Pulmonary artery endothelial cell (primary cell): ENCODE results near the gene BIRC7. TPM values are rescaled to one million over a fixed set of nuclear protein-coding genes. Genes with fewer than 3 reads are reported as not detected.

ENCODE experiments used
- DNase-seq: peaks from one replicate; pipeline ENCODE4 v3.0.0-alpha.2; 2011; ENCODE audit warnings: low read depth, low spot score
- total RNA-seq: library from RNA; depleted of rRNA; stranded (reverse); fragments of >200 nt; gene quantifications from 2 replicates; pipeline ENCODE4 v1.2.3, GENCODE V29; 2014

BIRC7 gene
- total RNA-seq, 1 donor from 2014 or later, result not detected

DNA sequence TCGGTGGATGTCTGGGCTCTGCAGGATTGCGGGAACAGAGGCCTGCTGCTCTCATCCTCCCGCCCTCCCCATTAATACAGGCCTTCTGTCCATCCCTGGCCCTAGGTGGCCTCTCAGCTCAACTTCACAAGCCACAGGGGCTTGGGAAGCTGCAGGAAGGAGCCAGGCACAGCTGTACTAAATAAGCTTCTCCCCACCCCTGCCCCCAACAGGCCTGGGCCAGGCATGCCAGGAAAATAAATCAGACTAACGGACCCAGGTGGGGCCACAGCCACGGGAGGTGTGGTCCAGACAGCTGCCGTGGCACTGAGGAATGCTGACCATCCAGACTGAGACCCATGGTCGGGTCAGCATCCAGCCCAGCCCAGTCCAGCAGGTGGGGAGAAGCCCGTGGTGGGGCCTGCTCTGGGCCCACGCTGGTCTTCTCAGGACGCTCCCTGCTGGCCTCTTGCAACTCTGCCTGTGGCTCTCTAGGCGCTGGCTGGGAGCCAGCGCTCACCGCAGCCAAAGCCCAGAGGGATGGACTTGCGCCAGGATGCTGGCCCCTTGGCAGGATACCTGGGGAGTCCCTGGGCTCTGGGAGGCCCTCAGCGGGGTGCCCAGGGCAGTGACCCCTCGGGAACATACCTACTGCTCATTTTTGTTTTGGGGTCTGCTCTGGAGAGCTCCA, 11.2 kb upstream of the BIRC7 start:
- no peak for DNase-seq

DNA sequence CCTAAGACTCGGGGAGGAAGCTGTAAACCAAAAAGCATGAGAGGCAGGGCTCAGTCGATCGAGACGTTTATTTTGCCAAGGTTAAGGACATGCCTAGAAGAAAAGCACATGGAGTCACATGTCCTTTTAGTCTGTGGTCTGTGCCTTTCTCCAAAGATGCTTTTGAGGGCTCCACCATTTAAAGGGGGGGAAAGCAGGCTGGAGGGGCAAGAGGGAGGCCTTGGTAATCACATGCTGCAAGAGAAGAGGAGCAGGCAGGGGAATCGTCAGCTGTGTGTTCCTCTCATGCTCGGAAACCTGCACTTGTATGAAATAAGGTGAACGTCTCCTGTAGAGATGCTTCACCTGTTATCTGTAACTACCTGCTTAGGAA, 10.6 kb upstream of the BIRC7 start:
- no peak for DNase-seq

DNA sequence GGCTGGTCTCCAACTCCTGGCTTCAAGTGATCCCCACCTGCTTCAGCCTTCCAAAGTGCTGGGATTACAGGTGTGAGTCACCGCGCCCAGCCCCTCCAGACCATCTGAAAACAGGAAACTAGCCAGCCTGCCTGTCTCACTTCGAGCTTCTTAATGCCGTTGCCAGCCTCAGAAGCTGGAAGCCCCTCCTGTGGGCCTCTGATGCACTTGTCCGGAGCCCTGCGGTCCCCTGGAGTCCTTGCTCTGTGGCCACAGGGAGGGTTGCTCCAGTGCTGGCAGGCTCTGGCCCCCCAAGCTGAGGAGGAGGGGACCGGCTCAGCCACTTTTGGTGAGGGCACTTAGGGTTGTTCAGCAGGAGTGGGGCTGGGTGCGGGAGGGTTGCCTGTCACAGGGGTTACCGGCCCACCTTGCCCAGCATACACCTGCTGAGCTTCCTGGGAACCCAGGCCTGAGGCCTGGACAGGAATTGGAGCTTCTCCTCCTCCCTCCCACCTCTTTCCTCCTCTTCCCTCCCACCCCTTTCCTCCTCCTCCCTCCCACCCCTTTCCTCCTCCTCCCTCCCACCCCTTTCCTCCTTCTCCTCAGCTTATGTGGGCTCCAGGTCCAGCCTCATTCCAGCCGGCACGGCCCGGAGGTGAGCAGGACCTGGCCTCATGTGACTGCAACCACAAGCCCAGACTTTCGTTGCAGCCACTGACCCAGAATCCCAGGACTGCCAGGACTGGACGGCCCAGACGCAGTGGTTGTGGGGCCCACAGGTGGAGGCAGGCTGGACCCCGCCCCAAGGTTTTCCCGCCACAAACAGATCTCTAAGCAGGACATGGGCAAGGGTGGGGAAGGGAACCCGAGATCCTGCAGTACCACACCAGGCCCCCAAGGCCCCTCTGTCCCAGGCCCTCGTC, 9.4 kb upstream of the BIRC7 start:
- no peak for DNase-seq

DNA sequence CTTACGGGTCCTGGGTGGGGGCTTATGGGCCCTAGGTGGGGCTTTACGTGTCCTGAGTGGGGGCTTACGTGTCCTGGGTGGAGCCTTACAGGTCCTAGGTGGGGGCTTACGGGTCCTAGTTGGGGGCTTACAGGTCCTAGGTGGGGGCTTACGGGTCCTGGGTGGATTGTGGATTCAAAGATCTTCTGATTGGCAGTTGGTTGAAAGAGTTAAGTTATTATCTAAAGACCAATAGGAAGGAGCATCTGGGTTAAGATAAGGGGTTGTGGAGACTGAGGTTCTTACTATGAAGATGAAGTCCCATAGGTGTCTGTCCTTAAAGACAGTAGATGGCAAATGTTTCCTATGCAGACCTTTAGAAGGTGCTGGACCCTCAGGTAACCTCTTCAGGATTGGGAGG, 8.4 kb upstream of the BIRC7 start:
- DNase-seq, result no peak

DNA sequence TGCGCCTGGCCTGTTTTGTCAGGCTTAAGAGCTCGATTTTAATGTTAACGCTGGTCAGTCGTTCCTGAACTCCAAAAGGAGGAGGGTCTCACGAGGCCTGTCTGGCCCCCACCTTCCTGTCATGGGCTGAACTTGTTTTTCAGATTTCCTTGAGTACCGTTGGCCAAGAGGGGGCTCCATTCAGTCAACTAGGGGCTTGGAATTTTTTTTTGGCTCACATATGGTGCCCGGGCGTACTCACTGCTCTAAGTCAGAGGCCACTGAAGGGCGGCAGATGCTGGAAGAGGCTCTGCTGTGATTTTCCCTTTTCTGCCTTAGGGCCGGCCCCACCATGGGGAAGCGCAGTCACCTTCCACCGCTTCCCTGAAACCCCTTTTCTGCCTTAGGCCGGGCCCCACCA, 6.9 kb upstream of the BIRC7 start:
- DNase-seq, result no peak

DNA sequence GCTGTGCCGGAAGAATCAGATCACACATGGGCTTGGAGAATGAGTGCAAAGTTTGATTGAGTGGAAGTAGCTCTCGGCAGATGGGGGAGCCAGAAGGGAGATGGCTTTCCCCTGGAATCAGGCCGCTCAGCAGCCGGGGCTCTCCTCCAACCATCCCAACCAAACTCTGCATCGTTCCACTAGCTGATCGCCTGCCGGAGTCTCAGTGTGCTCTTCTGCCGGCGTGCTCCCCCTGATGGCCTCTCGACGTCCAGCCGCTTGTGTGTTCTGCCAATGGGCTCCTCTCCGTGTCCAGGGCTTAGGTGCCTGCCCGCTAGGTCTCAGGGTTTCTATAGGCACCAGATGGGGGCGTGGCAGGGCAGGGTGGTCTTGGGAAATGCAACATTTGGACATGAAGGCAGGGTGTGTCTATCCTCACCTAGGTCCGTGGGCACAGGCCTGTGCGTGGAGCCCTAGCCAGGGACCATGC, 4.9 kb upstream of the BIRC7 start:
- peak; percentile 8 for DNase-seq

DNA sequence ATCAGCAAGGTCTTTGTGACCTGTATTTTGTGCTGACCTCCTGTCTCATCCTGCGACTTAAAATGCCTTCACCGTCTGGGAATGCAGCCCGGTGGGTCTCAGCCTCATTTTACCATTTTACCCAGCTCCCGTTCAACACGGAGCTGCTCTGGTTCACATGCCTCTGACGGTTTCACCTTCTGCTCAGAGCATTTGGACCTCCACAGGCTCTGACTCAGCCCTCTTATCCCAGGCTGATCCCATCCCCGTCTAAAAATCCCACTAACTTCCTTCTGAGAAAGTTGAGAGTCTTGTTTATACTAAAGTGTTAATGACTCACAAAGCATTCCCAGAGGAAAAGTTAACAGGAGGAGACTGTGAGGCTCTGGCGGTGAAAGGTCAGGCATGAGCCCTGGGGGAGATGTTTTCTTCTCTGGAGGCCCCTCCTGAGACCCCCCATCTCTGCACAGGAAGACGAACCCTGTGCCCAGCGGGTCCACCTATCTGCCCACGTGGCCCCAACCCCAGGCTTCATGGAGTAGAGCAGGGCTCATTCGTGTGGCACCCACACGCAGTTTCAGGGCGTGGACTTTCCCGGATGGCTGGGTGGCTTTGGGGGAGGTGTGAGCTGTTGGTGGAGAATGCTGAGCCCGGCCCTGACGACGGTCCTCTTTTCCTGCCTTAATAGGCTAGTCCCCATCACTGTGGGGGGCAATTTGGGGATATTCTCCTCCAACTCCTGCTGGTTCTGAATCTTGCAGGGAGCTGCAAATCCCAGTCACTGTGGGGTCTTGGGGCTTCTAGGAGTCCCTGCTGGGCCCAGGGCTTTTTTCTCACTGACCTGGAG, 3.3 kb upstream of the BIRC7 start:
- DNase-seq, result no peak

DNA sequence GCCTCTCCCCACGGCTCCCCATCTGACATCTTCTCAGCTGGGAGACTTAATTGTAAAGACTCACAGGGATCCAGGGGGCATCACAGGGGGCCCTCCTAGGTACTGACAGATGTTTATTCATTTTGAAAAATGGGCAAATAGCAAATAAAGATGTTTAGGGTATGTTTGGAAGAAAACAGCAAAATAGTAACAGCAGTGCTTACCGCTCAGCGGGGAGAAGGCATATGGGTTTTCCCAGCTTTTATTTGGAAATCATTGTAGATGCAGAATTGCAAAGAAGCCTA, 2.7 kb upstream of the BIRC7 start:
- no peak for DNase-seq

DNA sequence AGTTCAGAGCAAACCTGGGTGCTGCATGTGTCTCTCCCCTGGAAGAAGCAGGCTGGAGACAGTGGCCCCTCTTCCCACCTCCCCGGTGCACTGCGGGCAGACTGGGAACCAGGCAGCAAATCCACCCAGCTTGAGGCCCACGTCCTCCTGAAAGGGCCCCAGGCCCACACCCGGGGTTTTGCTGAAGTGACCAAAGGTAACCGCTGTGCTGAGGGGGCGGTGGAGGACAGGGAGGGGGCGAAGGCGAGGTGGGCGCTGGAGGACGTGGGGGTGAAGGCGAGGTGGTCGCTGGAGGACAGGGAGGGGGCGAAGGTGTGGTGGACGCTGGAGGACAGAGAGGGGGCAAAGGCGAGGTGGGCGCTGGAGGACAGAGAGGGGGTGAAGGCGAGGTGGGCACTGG, 1.8 kb upstream of the BIRC7 start:
- DNase-seq, result no peak

DNA sequence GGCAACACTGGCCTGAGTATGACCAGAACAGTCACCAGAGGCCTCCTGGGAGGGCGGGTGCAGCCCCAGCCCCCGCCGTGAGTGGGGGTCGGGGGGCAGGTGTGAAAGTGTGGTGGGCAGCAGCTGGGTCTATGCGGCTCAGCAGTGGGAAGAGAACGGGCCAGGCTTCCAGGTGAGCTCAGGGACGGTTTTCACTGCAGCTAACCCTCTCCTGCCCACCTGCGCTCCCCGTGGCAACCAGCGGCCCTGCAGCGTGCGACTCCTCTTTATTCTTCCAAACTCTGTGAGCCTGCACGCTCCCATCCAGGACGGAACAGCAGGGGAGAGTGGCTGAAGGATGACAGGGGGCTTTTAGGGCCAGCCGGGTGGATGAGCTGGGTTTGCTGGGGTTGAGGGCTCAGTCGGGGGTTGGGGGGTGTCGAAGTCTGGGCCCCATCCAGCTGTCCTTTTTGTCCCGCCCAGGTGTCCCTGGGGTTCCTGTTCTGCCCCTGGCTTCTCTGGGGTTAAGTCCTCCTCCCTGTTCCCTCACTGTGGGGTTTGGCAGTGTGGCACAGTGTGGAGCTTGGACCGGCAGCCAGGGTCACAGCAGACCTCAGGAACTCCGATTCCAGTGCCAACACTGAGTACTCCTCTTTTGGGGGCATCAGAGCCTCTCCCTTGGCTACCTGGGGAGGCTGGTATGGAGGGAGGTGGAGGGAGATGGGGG, 859 bp upstream of the BIRC7 start:
- DNase-seq, result no peak

DNA sequence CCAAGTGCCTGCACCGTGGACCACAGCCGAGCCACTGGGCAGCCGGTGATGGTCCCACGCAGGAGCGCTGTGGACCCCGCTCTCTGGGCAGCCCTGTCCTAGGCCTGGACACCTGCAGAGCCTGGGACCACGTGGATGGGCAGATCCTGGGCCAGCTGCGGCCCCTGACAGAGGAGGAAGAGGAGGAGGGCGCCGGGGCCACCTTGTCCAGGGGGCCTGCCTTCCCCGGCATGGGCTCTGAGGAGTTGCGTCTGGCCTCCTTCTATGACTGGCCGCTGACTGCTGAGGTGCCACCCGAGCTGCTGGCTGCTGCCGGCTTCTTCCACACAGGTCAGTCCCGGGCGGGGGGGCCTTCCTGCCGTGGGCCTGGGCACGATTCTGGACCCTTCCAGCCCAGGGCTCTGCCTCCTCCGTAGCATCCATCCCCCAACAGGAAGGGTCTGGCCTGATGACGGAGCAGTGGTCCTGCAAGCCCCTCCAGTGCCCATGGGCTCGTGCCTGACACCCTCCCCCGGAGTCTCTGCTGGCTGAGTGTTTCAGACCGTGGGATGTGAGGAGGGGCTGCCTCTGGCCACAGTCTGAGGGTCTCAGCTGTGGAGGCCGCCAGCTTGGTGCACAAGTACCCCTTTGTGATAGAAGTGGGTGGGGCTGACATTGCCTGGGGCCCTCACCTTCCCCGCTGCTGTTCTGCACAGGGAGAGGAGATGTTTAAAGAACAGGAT, 572 bp downstream of the BIRC7 start:
- DNase-seq, result no peak

DNA sequence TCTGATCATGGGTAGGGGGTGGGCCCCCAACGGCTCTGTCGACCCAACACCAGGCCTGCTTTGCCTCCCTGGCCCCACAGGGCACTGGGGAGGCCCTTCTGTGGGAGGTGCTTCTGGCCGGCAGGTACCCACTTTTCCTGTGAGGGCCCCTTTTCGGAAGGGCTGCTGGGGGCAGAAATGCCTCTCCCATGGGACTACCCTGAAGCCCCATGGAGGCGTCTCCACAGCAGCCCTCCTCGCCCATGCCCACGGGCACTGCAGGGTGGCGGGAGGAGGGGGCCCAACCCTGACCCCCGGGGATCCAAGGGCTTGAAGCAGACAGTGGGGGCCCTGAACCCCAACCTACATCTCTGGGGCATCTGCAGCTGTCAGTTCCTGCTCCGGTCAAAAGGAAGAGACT, 2.3 kb downstream of the BIRC7 start:
- no peak for DNase-seq

DNA sequence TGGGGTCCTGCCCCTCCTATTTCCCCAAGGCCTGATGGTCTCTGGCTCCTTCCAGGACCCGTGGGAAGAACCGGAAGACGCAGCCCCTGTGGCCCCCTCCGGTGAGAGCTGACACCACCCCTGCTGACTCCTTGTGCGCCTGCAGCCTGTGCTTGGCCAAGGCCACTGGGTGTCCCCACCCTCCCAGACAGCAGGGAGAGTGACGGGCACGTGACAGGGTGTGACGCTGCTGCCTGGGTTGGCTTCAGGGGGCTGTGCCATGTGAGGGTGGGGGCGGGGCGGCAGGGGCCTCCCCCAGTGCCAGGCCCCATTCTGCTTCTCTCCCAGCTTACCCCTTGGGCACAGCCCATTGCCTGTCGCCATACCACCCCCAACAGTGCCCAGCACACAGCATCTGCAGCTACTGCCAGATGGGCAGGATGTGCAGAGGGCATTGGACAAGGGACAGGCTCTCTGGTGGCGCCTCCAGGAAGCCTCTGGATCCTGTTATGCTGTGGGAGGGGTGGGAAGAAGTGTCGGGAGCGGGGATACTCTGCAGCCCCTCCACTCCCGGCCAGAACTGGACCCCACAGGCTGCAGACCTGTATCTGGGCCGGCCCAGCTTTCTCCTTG, 2.9 kb downstream of the BIRC7 start:
- DNase-seq, result no peak

DNA sequence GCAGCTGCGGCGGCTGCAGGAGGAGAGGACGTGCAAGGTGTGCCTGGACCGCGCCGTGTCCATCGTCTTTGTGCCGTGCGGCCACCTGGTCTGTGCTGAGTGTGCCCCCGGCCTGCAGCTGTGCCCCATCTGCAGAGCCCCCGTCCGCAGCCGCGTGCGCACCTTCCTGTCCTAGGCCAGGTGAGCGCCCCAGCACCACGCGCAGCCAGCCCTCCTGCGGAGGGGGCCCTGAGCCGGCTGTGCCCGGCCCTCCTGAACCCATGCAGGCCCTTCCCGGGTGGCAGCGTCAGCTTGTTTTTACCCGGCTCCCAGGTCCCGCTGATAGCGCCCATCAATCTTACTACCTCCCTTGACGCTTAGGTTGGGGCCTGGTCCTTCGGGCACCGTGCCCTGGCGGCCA, 3.7 kb downstream of the BIRC7 start:
- DNase-seq, result no peak

DNA sequence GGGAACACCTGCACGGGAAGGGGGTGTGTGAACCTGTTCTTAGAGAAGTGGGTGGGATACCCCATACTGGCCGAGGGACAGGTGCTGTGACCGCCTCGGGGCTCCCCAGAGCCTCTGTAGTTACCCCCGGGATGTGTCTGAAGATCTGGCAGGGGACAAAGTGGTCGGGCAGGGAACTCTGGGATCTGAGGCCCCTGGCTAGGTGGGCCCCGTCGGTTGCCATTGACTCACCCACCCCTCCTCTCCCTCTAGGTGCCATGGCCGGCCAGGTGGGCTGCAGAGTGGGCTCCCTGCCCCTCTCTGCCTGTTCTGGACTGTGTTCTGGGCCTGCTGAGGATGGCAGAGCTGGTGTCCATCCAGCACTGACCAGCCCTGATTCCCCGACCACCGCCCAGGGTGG, 4.3 kb downstream of the BIRC7 start:
- no peak for DNase-seq

DNA sequence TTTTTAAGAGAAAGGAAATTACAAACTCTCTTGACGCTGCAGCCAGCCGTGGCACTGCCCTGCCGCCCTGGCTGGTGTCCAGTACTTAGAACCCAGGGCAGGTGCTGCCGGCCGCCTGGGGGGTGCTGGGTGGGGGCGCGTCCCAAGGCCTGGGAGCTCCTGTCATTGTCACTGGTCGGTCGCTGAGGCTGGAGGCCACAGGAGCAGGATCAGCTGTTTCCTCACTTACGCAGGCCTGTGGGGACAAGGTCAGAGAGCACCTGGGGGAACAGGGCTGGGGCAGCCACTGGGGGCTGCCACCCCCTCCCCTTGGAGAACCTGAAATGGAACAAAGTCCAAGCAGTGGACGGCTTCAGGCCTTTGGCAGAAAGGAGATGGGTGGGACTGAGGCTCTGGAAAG, 5.6 kb downstream of the BIRC7 start:
- DNase-seq, result no peak

DNA sequence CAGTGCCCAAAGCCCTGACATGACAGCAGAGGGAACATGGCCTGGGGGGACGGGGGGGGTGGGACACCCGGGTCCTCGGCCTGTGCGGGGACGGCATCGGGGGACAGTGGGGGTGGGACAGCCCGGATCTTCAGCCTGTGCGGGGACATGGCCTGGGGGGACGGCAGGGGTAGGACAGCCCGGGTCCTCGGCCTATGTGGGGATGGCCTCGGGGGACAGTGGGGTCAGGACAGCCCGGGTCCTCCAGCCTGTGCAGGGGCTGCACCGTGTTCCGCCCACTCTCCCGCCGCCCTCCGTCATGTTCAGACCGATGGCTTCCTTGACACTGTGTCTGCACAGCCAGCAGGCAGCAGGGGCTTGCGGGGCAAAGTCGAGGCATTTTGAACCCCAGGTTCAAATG, 7.0 kb downstream of the BIRC7 start:
- DNase-seq, result no peak

DNA sequence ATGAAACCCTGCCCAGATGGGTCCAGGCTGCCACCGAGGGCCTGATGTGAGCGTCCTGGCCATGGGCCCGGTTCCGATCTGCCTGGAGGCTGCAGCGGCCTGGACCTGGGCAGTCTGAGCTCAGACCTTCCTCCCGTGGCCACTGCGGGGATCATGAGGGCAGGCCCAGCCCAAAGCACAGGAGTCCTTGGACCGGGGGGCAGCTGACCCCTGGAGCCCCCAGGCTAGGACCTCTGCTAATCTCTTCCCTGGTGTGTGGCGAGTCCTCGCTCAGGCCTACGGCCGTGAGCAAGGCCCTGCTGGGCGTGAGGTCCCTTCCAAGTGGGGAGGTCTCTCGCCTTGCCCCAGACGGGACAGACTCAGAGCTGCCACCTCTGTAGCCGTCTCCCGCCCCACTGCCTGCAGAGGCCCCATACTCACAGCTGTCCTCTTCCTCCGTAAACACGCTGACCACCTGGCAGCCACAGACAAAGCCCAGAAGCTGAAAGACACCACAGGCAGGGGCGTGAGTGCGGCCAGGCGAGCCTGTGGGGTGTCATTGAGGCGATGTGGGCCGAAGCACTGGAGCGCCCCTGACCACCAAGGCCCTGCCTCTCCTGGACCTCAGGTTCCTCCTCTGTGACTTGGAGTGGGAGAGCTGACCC, 8.0 kb downstream of the BIRC7 start:
- DNase-seq, result no peak

DNA sequence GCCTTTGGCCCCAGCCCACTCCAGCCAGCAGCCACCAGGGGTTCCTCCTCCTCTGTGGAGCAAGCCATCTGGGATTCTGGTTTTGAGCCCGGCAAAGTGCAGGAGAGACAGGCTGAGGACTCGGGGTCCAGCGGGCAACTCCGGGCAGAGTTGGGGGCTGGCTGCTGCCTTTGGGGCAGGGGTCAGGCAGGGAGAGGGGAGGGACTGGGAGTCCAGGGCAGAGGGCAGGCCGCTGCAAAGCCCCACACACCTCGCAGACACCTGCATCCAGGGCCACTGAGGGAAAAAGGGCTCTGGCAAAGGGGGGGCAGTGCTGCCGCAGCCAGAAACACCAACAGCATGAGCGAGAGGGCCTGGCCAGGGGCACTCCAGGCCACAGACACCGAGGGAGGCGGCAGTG, 8.8 kb downstream of the BIRC7 start:
- DNase-seq, result no peak
